GM20000 (cell line): ENCODE data around the gene PTPN3.

Experiments used
- DNase-seq: peaks from one replicate; pipeline ENCODE4 v3.0.0; 2012; ENCODE audit warnings: low spot score
- CTCF ChIP-seq: IDR thresholded peaks from 2 replicates; pipeline ENCODE4 v1.5.1; 2012; ENCODE audit warnings: mild to moderate bottlenecking, control low read depth; ENCODE audit errors: extremely low read depth, missing control alignments

PTPN3 gene

GRCh38 chr9:109454601-109455155 is 43.4 kb downstream of the PTPN3 start:
- DNase-seq, result no peak
- TF ChIP-seq CTCF, result no peak

- no peak for DNase-seq
- no peak for TF ChIP-seq CTCF
Observed at GRCh38 chr9:109454041-109454440, 44.1 kb downstream of the PTPN3 start.

- TF ChIP-seq CTCF, result no peak
- no peak for DNase-seq
Observed at GRCh38 chr9:109453210-109453842, 44.8 kb downstream of the PTPN3 start.

- DNase-seq, result no peak
- no peak for TF ChIP-seq CTCF
Observed at GRCh38 chr9:109452761-109453160, 45.3 kb downstream of the PTPN3 start.

GRCh38 chr9:109451311-109452025 is 46.6 kb downstream of the PTPN3 start:
- TF ChIP-seq CTCF, result no peak

GRCh38 chr9:109450346-109450745 is 47.8 kb downstream of the PTPN3 start:
- DNase-seq, result no peak
- no peak for TF ChIP-seq CTCF

More at GRCh38 chr9:109451311-109452025, 46.6 kb downstream of the PTPN3 start:
- DNase-seq, result no peak
